OCI-LY7 (cell line): ENCODE data around the gene REC114. TPM values are rescaled to one million over a fixed set of nuclear protein-coding genes. Genes with fewer than 3 reads are reported as not detected.

Experiments
- BruUV-seq: library from RNA; stranded (reverse); fragments of 400-500 nt; replicated peaks from 2 replicates; lab custom pipeline; 2021; lab: Mats Ljungman, UMichigan
- CTCF ChIA-PET: fragments of 300-600 bp; sonication (Branson Sonifier 250); formaldehyde crosslinking; loops from one replicate; lab custom pipeline; 2022; ENCODE audit warnings: antibody characterized with exemption; ENCODE audit not compliant: unreplicated experiment; lab: Charles Lee
- POLR2A ChIA-PET: fragments of 300-600 bp; sonication (Branson Sonifier 250); formaldehyde crosslinking; loops from one replicate; lab custom pipeline; 2022; ENCODE audit warnings: antibody characterized with exemption; lab: Charles Lee
- DNase-seq: peaks from one replicate; pipeline ENCODE4 v3.0.0-alpha.2; 2015; ENCODE audit warnings: low spot score
- H2AFZ ChIP-seq: fragments of 200-600 bp; sonication (generic), shearing (Covaris generic); 2 replicates; pipeline ENCODE4 v1.6.1; 2014; ENCODE audit warnings: mild to moderate bottlenecking, antibody characterized with exemption, low read length, moderate library complexity
- H3K27ac ChIP-seq: fragments of 200-600 bp; sonication (generic); 2 replicates; pipeline ENCODE4 v1.5.1; 2014; ENCODE audit warnings: mixed run types, low read depth, mild to moderate bottlenecking, moderate library complexity, low read length, inconsistent platforms; ENCODE audit not compliant: poor library complexity, severe bottlenecking
- H3K36me3 ChIP-seq: fragments of 200-600 bp; sonication (generic); 2 replicates; pipeline ENCODE4 v1.6.1; 2014; ENCODE audit warnings: mild to moderate bottlenecking, antibody characterized with exemption, low read length, moderate library complexity, mixed read lengths; ENCODE audit not compliant: insufficient read depth
- H3K4me1 ChIP-seq: fragments of 200-600 bp; sonication (generic); 2 replicates; pipeline ENCODE4 v1.5.1; 2014; ENCODE audit warnings: mild to moderate bottlenecking, low read length; ENCODE audit not compliant: insufficient read depth, poor library complexity, severe bottlenecking
- H3K4me2 ChIP-seq: fragments of 200-600 bp; sonication (generic); 2 replicates; pipeline ENCODE4 v1.6.1; 2014; ENCODE audit warnings: mild to moderate bottlenecking, low read length
- H3K4me3 ChIP-seq: fragments of 200-600 bp; sonication (generic); 2 replicates; pipeline ENCODE4 v1.5.1; 2014; ENCODE audit warnings: mild to moderate bottlenecking, low read depth, low read length; ENCODE audit not compliant: poor library complexity, severe bottlenecking
- H3K79me2 ChIP-seq: fragments of 200-600 bp; sonication (generic); 2 replicates; pipeline ENCODE4 v1.6.1; 2016; ENCODE audit warnings: low read depth, mild to moderate bottlenecking, low read length, moderate library complexity, mixed read lengths; ENCODE audit not compliant: insufficient read depth
- H3K9me2 ChIP-seq: fragments of 200-600 bp; sonication (generic); 2 replicates; pipeline ENCODE4 v1.6.1; 2016; ENCODE audit warnings: mild to moderate bottlenecking, low read length, mixed read lengths; ENCODE audit not compliant: insufficient read depth
- H3K9me3 ChIP-seq: fragments of 200-600 bp; sonication (generic); 2 replicates; pipeline ENCODE4 v1.6.1; 2014; ENCODE audit warnings: mild to moderate bottlenecking, mixed run types, low read length, mixed read lengths
- H4K20me1 ChIP-seq: fragments of 200-600 bp; sonication (generic); 2 replicates; pipeline ENCODE4 v1.6.1; 2014; ENCODE audit warnings: mild to moderate bottlenecking, antibody characterized with exemption, low read length, moderate library complexity, mixed read lengths; ENCODE audit not compliant: insufficient read depth
- CTCF ChIP-seq: fragments of 200-600 bp; sonication (generic); conservative IDR thresholded peaks from 2 replicates; pipeline ENCODE4 v1.5.1; 2014; ENCODE audit warnings: mild to moderate bottlenecking, antibody characterized with exemption, low read length, moderate library complexity, mixed read lengths
- EZH2phosphoT487 ChIP-seq: fragments of 200-600 bp; sonication (generic); IDR thresholded peaks from 2 replicates; pipeline ENCODE4 v1.6.1; 2018; ENCODE audit warnings: low read depth, borderline replicate concordance, mild to moderate bottlenecking, mixed run types, antibody characterized with exemption, low read length, moderate library complexity, mixed read lengths
- intact Hi-C: fragments of 100-400 bp; cut with micrococcal nuclease; formaldehyde crosslinking; loops from one replicate; pipeline ENCODE4 v1.10.0; 2022; ENCODE audit not compliant: unreplicated experiment
- total RNA-seq, 2 experiments: library from RNA; depleted of rRNA in 1 of 2; stranded (reverse); fragments of >200 nt in 1 of 2; shearing (Covaris generic) in 1 of 2; gene quantifications; 2 replicates each; pipeline ENCODE4 v1.2.3, GENCODE V29; 2014 to 2022

REC114 gene
- total RNA-seq, 2 experiments from 2014 or later: not detected

GRCh38 chr15:73599934-73600333, 157.0 kb downstream of the REC114 start:
- H3K79me2 ChIP-seq: peaks cover 58% of the 10 kb centered on the region; the same call in 1 of the 2 replicates
- peaks cover 5% of the 10 kb centered on the region for H3K4me1 ChIP-seq
- DNase-seq: no peak
- H3K4me3 ChIP-seq: no peak overlapping the region
- no peak overlapping the region for H2AFZ ChIP-seq
- no peak overlapping the region for H3K4me2 ChIP-seq
- H3K27ac ChIP-seq: no peak overlapping the region
- H3K9me3 ChIP-seq: no peaks in the 10 kb centered on the region
- peaks cover 30% of the 10 kb centered on the region for H4K20me1 ChIP-seq
- no peaks in the 10 kb centered on the region for H3K36me3 ChIP-seq
- intact Hi-C loops: no loop called here
- H3K9me2 ChIP-seq: no peaks in the 10 kb centered on the region
- TF ChIP-seq EZH2phosphoT487 (no peak), CTCF (no peak)
- no TSS peak for BruUV-seq
- POLR2A ChIA-PET: interaction anchor here (0.7 kb wide), 1 partner anchor 936 kb away, joined by 3 read pairs; no protein-coding TSS in a partner anchor
- CTCF ChIA-PET: no interaction called here

GRCh38 chr15:73600413-73601335, 157.7 kb downstream of the REC114 start:
- Histone ChIP-seq H3K27ac (no peak overlapping the region), H3K36me3 (no peaks in the 10 kb centered on the region), H3K9me3 (no peaks in the 10 kb centered on the region), H3K79me2 (peaks cover 62% of the 10 kb centered on the region; the same call in 1 of the 2 replicates), H3K4me3 (no peak overlapping the region), H2AFZ (no peak overlapping the region), H3K4me2 (no peak overlapping the region), H4K20me1 (peaks cover 25% of the 10 kb centered on the region), H3K9me2 (no peaks in the 10 kb centered on the region), H3K4me1 (peaks cover 5% of the 10 kb centered on the region)
- DNase-seq: no peak
- ChIA-PET POLR2A (interaction anchor here (0.7 kb wide), 1 partner anchor 935 kb away, joined by 3 read pairs; no protein-coding TSS in a partner anchor), CTCF (no interaction called here)
- no peak for TF ChIP-seq CTCF
- TF ChIP-seq EZH2phosphoT487: no peak
- no TSS peak for BruUV-seq
- intact Hi-C loops: no loop called here
